Loucy (cell line): ENCODE measurements around the gene ANGPT4.

Experiments used
- CTCF ChIP-seq: fragments of 200-600 bp; sonication (generic); conservative IDR thresholded peaks from 2 replicates; pipeline ENCODE4 v1.5.1; 2014; ENCODE audit warnings: mild to moderate bottlenecking, antibody characterized with exemption, low read length
- EZH2phosphoT487 ChIP-seq: fragments of 200-600 bp; IDR thresholded peaks from 2 replicates; pipeline ENCODE4 v1.6.1; 2018; ENCODE audit warnings: antibody characterized with exemption, mild to moderate bottlenecking, moderate library complexity, borderline replicate concordance

DNA sequence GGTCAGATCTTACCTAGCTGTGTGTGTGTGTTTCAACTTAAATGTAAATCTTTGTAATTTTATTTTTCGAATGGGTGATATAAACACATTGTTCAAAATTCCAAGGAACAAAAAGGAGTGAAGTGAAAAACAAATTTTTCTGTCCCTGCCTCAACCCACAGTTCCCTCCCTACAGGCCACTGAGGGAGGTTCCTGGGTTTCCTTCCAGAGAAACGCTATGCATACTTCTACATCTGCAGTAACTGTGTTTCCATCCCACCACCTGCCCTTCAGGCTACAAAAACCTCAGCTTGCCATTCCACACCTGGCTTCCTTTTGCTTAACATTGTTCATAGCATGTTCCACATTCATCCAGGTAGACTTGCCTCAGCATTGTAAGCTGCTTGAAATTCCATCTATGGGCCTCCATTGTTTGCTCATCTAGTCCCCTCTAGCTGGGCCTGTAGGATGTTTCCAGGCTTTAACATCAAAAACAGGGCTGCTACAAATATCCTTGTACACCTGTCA, 12.0 kb downstream of the ANGPT4 start:
- TF ChIP-seq CTCF (no peak), EZH2phosphoT487 (no peak)
